SK-N-SH (cell line): ENCODE data around the gene DAB2. TPM values are rescaled to one million over a fixed set of nuclear protein-coding genes. Genes with fewer than 3 reads are reported as not detected.

ENCODE experiments used
- CTCF ChIA-PET: fragments of 300-600, 350-600 bp; formaldehyde crosslinking; extraction: SDS; loops from one replicate; lab custom pipeline; 2021; lab: Yijun Ruan, JAX
- POLR2A ChIA-PET: fragments of 350-600 bp; sonication (Branson Sonifier 250); formaldehyde crosslinking; extraction: SDS; loops from one replicate; lab custom pipeline; 2020; ENCODE audit warnings: antibody characterized with exemption, inconsistent platforms; lab: Yijun Ruan, JAX
- DNase-seq: peaks from one replicate; pipeline ENCODE4 v3.0.0; 2012
- H2AFZ ChIP-seq: fragments of 200-600 bp; sonication (generic); 2 replicates; pipeline ENCODE4 v1.8.1; 2016; ENCODE audit warnings: antibody characterized with exemption, mild to moderate bottlenecking, low read depth
- H3F3A ChIP-seq: fragments of 200-600 bp; sonication (generic); replicated peaks from 2 replicates; pipeline ENCODE3; 2016; ENCODE audit warnings: antibody characterized with exemption, mild to moderate bottlenecking; ENCODE audit not compliant: insufficient read depth
- H3K27ac ChIP-seq, 2 experiments: fragments of 200-500 bp in 1 of 2; fragments of 200-600 bp in 1 of 2; sonication (Bioruptor generic) in 1 of 2; sonication (generic), shearing (Covaris generic) in 1 of 2; 2 replicates each; pipeline versions ENCODE4 v1.5.1 to v1.6.1; 2014 to 2016; ENCODE audit warnings: low read depth in 2 of 2, inconsistent platforms in 1 of 2, low read length in 1 of 2, mild to moderate bottlenecking in 1 of 2, mixed read lengths in 1 of 2
- H3K27me3 ChIP-seq: fragments of 200-600 bp; sonication (generic), shearing (Covaris generic); 2 replicates; pipeline ENCODE4 v1.6.1; 2016; ENCODE audit warnings: mixed run types; ENCODE audit not compliant: insufficient read depth
- H3K36me3 ChIP-seq, 2 experiments: fragments of 200-500 bp in 1 of 2; fragments of 200-600 bp in 1 of 2; sonication (Bioruptor generic) in 1 of 2; sonication (generic) in 1 of 2; replicated peaks in 1 of 2; 2 replicates each; pipeline versions ENCODE3 to v1.5.1; 2014 to 2016; ENCODE audit warnings: low read length in 1 of 2, mild to moderate bottlenecking in 1 of 2; ENCODE audit not compliant: insufficient read depth in 2 of 2, control insufficient read depth in 1 of 2
- H3K4me1 ChIP-seq, 2 experiments: fragments of 200-500 bp in 1 of 2; fragments of 200-600 bp in 1 of 2; sonication (Bioruptor generic) in 1 of 2; sonication (generic), shearing (Covaris generic) in 1 of 2; 2 replicates each; pipeline versions ENCODE4 v1.5.1 to v1.6.1; 2014 to 2016; ENCODE audit warnings: low read depth in 1 of 2, low read length in 1 of 2, mixed run types in 1 of 2; ENCODE audit not compliant: insufficient read depth in 2 of 2, control insufficient read depth in 1 of 2
- H3K4me2 ChIP-seq: fragments of 200-600 bp; sonication (generic), shearing (Covaris generic); 2 replicates; pipeline ENCODE4 v1.6.1; 2017; ENCODE audit warnings: mixed run types
- H3K4me3 ChIP-seq, 2 experiments: fragments of 200-500 bp in 1 of 2; fragments of 200-600 bp in 1 of 2; sonication (Bioruptor generic) in 1 of 2; sonication (generic), shearing (Covaris generic) in 1 of 2; 2 replicates each; pipeline versions ENCODE4 v1.5.1 to v1.8.1; 2014 to 2016; ENCODE audit warnings: low read depth in 2 of 2, inconsistent platforms in 1 of 2, low read length in 1 of 2, mild to moderate bottlenecking in 1 of 2, mixed read lengths in 1 of 2, moderate library complexity in 1 of 2
- H3K79me2 ChIP-seq: fragments of 200-600 bp; sonication (generic); 2 replicates; pipeline ENCODE4 v1.8.1; 2017; ENCODE audit warnings: mild to moderate bottlenecking; ENCODE audit not compliant: insufficient read depth
- H3K9ac ChIP-seq: fragments of 200-600 bp; sonication (generic); 2 replicates; pipeline ENCODE4 v1.6.1; 2017; ENCODE audit warnings: mixed run types
- H3K9me2 ChIP-seq: fragments of 200-600 bp; sonication (generic); 2 replicates; pipeline ENCODE4 v1.6.1; 2017; ENCODE audit warnings: mixed run types
- H3K9me3 ChIP-seq: fragments of 200-600 bp; sonication (generic); 2 replicates; pipeline ENCODE4 v1.6.1; 2017; ENCODE audit warnings: mixed run types, mild to moderate bottlenecking, moderate library complexity
- H4K20me1 ChIP-seq: fragments of 200-600 bp; sonication (generic); 2 replicates; pipeline ENCODE4 v1.6.1; 2017; ENCODE audit warnings: mild to moderate bottlenecking, mixed run types; ENCODE audit not compliant: insufficient read depth
- CTCF ChIP-seq: fragments of 200-600 bp; sonication (generic); IDR thresholded peaks from 2 replicates; pipeline ENCODE4 v1.6.1; 2017; ENCODE audit warnings: antibody characterized with exemption, mild to moderate bottlenecking, moderate library complexity
- EP300 ChIP-seq, 2 experiments: IDR thresholded peaks; 2 replicates each; pipeline versions ENCODE4 v1.4.0 to v1.6.1; 2012; ENCODE audit warnings: borderline replicate concordance in 1 of 2, low read depth in 1 of 2, low read length in 1 of 2
- EZH2phosphoT487 ChIP-seq: fragments of 200-600 bp; sonication (generic); IDR thresholded peaks from 2 replicates; pipeline ENCODE4 v1.6.1; 2017; ENCODE audit warnings: low read depth, mixed run types, mild to moderate bottlenecking, antibody characterized with exemption, moderate library complexity, borderline replicate concordance
- FOXM1 ChIP-seq: IDR thresholded peaks from 2 replicates; pipeline ENCODE4 v1.4.0; 2012; ENCODE audit warnings: low read depth, mild to moderate bottlenecking
- GATA2 ChIP-seq: sonication (generic); formaldehyde crosslinking; IDR thresholded peaks from 2 replicates; pipeline ENCODE4 v1.5.0; 2020; ENCODE audit warnings: mild to moderate bottlenecking, missing genetic modification reagents
- MEF2A ChIP-seq: IDR thresholded peaks from 2 replicates; pipeline ENCODE4 v1.4.0; 2012; ENCODE audit warnings: low read depth, borderline replicate concordance
- NFIC ChIP-seq: IDR thresholded peaks from 2 replicates; pipeline ENCODE4 v1.4.0; 2012; ENCODE audit warnings: borderline replicate concordance
- NRF1 ChIP-seq: IDR thresholded peaks from 2 replicates; pipeline ENCODE4 v1.6.1; 2012; ENCODE audit warnings: low read depth, mild to moderate bottlenecking, low read length
- PBX3 ChIP-seq: IDR thresholded peaks from 2 replicates; pipeline ENCODE4; 2012
- POLR2AphosphoS5 ChIP-seq: IDR thresholded peaks from 2 replicates; pipeline ENCODE4 v1.6.1; 2012; ENCODE audit warnings: low read depth, low read length
- REST ChIP-seq: IDR thresholded peaks from 2 replicates; pipeline ENCODE4 v1.6.1; 2012; ENCODE audit warnings: mild to moderate bottlenecking, low read depth, low read length, moderate library complexity
- RXRA ChIP-seq: IDR thresholded peaks from 2 replicates; pipeline ENCODE4 v1.4.0; 2012; ENCODE audit warnings: low read depth, mild to moderate bottlenecking, borderline replicate concordance
- SIN3A ChIP-seq: IDR thresholded peaks from 2 replicates; pipeline ENCODE4 v1.6.1; 2012; ENCODE audit warnings: low read depth, mild to moderate bottlenecking, low read length, moderate library complexity, borderline replicate concordance
- TAF1 ChIP-seq: IDR thresholded peaks from 2 replicates; pipeline ENCODE4 v1.6.1; 2012; ENCODE audit warnings: low read depth, mild to moderate bottlenecking, low read length, moderate library complexity, borderline replicate concordance
- YY1 ChIP-seq: IDR thresholded peaks from 2 replicates; pipeline ENCODE4 v1.4.0; 2012; ENCODE audit warnings: low read depth, mild to moderate bottlenecking
- WGBS: methylation state at CpG from one replicate; pipeline ENCODE4 v1.1.6; 2017; ENCODE audit warnings: low lambda C conversion rate; 5-methylcytosine and 5-hydroxymethylcytosine counted together
- polyA plus RNA-seq, 3 experiments: library from polyadenylated mRNA; depleted of rRNA; stranded (reverse); fragments of >200 nt; gene quantifications; 2 replicates each; pipeline ENCODE4 v1.2.3, GENCODE V29; 2012

DAB2 gene
- polyA plus RNA-seq, 1 of the 3 experiments (the other 2 are of a cell fraction) = 23.7 TPM

GRCh38 chr5:39331861-39332381 is 92.9 kb downstream of the DAB2 start:
- H2AFZ ChIP-seq = no peak overlapping the region
- CTCF ChIA-PET = no interaction called here
- DNase-seq = no peak
- no peaks in the 10 kb centered on the region for H3K79me2 ChIP-seq
- no peak overlapping the region for H3K4me3 ChIP-seq
- no peak overlapping the region for H3K27ac ChIP-seq
- no peaks in the 10 kb centered on the region for H3F3A ChIP-seq
- POLR2A ChIA-PET = no interaction called here
- no peak overlapping the region for H3K9ac ChIP-seq
- no peak for TF ChIP-seq NRF1
- TF ChIP-seq TAF1 = no peak
- TF ChIP-seq NFIC = no peak
- TF ChIP-seq YY1 = no peak
- no peak for TF ChIP-seq MEF2A
- no peak for TF ChIP-seq GATA2 (CRISPR knock-in tag)
- H3K9me3 ChIP-seq = no peaks in the 10 kb centered on the region
- H3K4me2 ChIP-seq = no peak overlapping the region
- H3K36me3 ChIP-seq = no peaks in the 10 kb centered on the region
- H3K27me3 ChIP-seq = no peaks in the 10 kb centered on the region; the same call in 1 of the 2 replicates
- no peaks in the 10 kb centered on the region for H4K20me1 ChIP-seq
- no peaks in the 10 kb centered on the region for H3K4me1 ChIP-seq
- 6% methylated on average over 2 of the region's 2 CpGs for WGBS
- H3K9me2 ChIP-seq = no peaks in the 10 kb centered on the region

- no peak for TF ChIP-seq NFIC
- TF ChIP-seq PBX3 = no peak
- TF ChIP-seq NRF1 = no peak
- no peak for TF ChIP-seq EZH2phosphoT487
- no peak for TF ChIP-seq CTCF
- no peak for TF ChIP-seq MEF2A
- TF ChIP-seq REST = no peak
- no peak for TF ChIP-seq FOXM1
- TF ChIP-seq RXRA = no peak
- no peak for TF ChIP-seq POLR2AphosphoS5
- TF ChIP-seq EP300 (IDR thresholded peaks at IDR 0.05; ENCODE audit: borderline replicate concordance in 1 of 2, low read depth in 1 of 2, low read length in 1 of 2) = no peak
- TF ChIP-seq SIN3A = no peak
- no peaks in the 10 kb centered on the region for H3K4me1 ChIP-seq
- H3K9me3 ChIP-seq = no peaks in the 10 kb centered on the region
- H2AFZ ChIP-seq = no peak overlapping the region
- ChIA-PET POLR2A (no interaction called here), CTCF (interaction anchor here (1.1 kb wide), 1 partner anchor 90 kb away, joined by 3 read pairs; no protein-coding TSS in a partner anchor)
- no peak overlapping the region for H3K4me2 ChIP-seq
- H3K36me3 ChIP-seq = no peaks in the 10 kb centered on the region
- H4K20me1 ChIP-seq = no peaks in the 10 kb centered on the region
- no peak overlapping the region for H3K27ac ChIP-seq
- H3K79me2 ChIP-seq = no peaks in the 10 kb centered on the region
- no peaks in the 10 kb centered on the region for H3K9me2 ChIP-seq
- H3K4me3 ChIP-seq = no peak overlapping the region
- no peaks in the 10 kb centered on the region for H3F3A ChIP-seq
- no peaks in the 10 kb centered on the region; the same call in 1 of the 2 replicates for H3K27me3 ChIP-seq
- DNase-seq = no peak
- H3K9ac ChIP-seq = no peak overlapping the region
- 9% methylated on average over 1 of the region's 1 CpG for WGBS
Measured at GRCh38 chr5:39328731-39329130, 96.0 kb downstream of the DAB2 start.
